Measurements from ENCODE around the gene MAFG.

MAFG gene

GRCh38 chr17:81899514-81900166, 27.9 kb downstream of the MAFG start:
- in situ Hi-C loops (cut with MboI; ENCODE audit: low sequenced_read_pairs) = no loop called here

DNA sequence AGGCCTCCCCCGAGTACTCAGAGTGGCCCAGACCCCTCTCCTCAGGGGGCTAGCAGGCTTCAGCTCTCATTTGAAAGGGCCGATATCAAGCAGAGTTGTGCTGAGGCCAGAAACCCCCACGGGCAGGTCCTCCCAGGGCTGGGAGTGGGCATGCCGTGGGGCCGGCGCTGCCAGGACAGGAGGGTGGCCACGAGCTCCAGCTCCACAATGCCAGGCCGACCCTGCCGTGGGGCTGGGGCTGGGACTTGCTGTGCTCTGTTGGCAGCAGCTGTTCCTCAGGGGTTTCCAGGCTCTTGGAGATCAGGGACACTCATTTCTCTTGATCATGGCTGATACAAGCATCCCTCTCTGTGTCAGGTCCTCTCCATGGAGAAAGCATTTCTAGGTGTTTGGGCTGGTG, 28.6 kb downstream of the MAFG start:
- in situ Hi-C loops (cut with MboI; ENCODE audit: low sequenced_read_pairs) = no loop called here

DNA sequence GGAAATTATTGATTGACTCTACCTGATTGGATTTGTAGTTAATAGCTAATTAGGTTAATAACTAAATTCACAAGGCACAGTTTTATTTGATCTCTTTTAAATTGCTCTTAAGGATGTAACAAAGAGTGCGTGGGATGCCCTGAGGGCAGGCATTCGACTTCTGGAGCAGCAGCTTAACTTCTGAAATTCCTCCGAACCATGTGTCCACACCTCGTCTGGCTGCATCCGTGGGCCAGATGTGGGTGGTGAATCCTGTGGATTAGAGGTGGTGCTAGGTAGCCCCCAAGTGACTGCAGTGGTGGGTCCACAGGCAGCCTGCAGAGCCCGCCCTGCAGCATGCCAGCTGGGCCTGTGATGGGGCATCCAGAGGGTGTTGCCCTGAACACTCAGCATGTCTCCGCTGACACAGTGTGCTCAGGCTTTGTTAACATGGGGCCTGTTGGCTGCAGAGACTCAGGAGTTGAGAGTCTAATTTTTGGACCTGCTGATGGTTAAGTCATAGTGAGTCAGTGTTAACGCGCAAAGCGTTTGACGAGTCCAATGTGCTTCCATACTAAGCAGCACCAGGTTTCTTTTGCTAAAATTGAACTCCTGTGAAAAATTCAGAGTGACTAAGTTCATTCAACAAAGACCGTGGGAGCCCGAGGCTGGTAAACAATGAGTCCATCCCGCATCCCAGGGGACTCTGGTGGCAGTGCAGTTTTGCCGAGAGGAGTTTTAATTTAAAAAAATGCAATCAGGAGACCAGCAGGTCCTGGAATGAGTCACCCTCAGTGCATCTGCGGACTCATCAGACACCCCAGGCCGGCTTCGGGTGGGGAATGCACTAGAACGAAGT, 29.3 kb downstream of the MAFG start:
- in situ Hi-C loops (cut with MboI; ENCODE audit: low sequenced_read_pairs) = no loop called here

GRCh38 chr17:81895400-81895799, 32.1 kb downstream of the MAFG start:
- in situ Hi-C loops (cut with MboI; ENCODE audit: low sequenced_read_pairs) = no loop called here

DNA sequence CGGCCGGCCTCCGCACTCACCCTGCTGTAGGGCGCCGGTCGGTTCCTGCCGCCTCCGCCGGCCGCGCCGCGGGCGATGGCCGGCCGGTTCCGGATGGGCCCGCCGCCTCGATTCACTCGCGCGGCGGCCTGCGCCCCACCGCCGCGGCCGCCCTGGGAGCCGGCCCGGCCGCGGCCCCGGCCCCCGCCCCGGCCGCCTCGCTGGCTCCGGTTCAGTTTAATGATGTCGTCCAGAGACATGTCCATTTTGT, 36.3 kb downstream of the MAFG start:
- in situ Hi-C loops (cut with MboI; ENCODE audit: low sequenced_read_pairs) = no loop called here

- in situ Hi-C loops (cut with MboI; ENCODE audit: low sequenced_read_pairs) = no loop called here
Measured at GRCh38 chr17:81890447-81891302, 36.9 kb downstream of the MAFG start.

DNA sequence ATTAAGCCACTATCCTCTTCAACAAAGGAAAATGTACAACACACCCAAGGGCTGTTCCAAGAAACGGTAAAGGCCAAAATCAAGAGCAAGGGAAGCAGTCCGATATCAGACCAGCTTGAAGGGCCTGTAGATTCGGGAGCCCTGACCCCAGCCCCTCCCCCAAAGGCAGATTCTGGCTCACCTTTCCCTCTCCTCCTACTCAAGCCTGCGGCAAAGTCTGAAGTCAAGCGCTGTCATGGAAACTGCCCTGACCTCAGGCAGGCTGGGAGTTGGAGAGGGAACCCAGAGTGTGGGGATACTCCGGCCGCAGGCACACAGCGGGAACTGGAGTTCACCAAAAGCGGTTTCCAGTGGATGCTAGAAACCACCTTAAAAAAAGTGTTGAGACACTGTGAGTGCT, 37.9 kb downstream of the MAFG start:
- in situ Hi-C loops (cut with MboI; ENCODE audit: low sequenced_read_pairs) = no loop called here

DNA sequence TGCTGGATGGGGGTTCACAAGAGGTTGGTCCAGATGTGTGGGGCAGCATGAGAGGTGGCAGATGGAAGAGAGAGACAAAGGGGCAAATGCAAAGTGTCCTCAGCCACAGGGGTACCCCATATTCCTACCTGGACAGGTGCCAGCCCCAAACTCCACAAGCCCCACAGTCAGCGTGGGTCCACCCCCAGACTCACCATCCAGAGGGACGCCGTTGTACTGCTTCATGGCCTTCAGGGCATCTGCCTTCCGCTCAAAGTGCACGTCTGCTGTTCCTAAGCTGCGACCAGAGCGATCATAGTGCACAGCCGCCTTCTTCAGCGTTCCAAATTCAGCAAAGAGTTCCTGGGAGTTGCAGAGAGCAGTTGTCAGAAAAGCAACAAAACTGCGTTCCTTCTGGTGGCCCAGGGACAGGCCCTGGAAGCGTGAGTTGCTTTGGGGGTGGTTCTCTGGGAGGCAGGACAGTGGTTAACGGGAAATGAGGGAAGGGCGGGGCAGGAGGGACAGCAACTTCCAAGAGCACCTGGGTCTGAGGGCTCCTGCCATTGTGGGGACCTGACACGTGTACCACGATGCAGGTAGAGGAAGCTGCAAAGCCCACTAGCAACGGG, 38.4 kb downstream of the MAFG start:
- in situ Hi-C loops (cut with MboI; ENCODE audit: low sequenced_read_pairs) = no loop called here

DNA sequence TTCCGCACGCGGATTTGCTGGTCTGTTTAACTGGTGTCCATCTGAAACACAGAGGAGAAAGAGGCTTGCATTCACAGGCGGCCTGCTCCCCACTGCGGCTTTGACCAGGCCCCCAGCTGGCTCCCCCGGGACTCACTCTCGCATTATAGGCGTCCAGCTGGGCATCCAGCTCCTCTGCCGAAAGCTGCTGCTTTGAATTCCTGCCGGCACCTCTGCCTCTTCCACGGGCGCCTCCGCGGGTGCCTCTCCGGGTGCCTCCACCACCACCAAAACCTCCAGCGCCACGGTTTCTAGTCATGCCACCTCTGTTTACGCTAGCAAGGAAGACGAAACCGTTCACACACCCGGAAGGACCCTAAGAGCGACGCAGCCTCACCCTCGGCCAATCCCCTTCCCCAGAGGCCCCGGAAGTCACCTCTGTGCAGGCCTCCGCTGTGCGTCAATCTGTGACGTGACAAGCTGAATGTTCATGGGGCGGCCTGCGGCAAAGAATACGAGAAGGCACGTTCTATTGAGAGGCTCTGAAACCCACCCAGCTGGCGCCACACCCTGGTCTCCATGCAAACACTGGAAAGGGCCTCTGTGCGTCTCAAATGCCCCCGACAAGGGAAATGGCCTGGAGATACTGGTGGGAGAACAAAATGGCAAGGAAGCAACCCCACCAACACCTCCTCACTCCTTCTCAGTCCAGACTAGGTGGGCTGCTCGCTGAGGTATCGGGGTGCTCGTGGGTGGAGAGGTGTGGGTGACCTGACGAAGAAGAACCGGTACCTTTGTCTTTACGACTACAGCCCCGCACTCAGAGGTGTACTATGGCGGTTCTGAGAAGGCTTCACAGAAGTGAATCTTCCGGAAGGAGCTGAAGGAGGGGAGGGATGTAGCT, 39.2 kb downstream of the MAFG start:
- in situ Hi-C loops (cut with MboI; ENCODE audit: low sequenced_read_pairs) = no loop called here

- in situ Hi-C loops (cut with MboI; ENCODE audit: low sequenced_read_pairs) = no loop called here
Measured at GRCh38 chr17:81885869-81886548, 41.5 kb downstream of the MAFG start.

DNA sequence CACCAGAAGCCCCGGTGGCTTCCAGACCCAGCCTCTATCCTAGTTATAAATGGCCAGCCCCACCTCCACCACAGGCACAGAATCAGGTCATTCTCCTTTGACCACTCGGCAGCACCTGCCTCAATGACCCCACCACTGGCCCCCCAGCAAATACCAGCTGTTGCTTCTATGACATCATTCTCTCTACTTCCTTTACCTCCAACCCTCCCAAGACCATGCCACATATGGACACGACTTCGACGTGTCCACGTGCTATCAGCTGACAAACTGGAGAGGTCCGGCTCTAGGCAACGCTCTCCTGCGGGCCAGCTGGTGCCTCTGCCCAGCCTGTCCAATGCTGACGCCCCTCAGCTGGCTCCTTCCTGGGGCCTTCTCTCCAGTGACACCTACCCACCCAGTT, 42.1 kb downstream of the MAFG start:
- in situ Hi-C loops (cut with MboI; ENCODE audit: low sequenced_read_pairs) = no loop called here

GRCh38 chr17:81884968-81885367, 42.6 kb downstream of the MAFG start:
- in situ Hi-C loops (cut with MboI; ENCODE audit: low sequenced_read_pairs) = no loop called here

GRCh38 chr17:81884520-81884919, 43.0 kb downstream of the MAFG start:
- in situ Hi-C loops (cut with MboI; ENCODE audit: low sequenced_read_pairs) = no loop called here

DNA sequence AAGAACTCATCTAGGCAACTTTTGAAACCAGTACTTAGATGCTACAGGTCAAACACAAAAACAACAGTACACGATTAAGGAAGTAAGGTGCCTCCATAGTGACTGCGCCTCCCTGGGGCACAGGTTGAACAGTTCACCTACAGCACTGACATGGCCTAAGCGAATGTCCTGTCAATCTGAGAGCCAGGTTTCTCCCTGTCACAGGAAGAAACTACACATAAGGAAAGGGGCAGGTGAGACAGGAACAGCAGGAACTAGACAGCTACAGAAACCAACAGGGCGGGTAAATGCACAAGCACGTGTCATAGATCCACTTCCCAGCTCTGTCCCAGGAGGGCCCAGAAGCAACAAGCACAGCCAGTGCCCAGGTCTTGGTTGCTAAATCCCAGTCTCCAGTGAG, 48.4 kb downstream of the MAFG start:
- in situ Hi-C loops (cut with MboI; ENCODE audit: low sequenced_read_pairs) = no loop called here

GRCh38 chr17:81878294-81878693, 49.2 kb downstream of the MAFG start:
- in situ Hi-C loops (cut with MboI; ENCODE audit: low sequenced_read_pairs) = no loop called here

DNA sequence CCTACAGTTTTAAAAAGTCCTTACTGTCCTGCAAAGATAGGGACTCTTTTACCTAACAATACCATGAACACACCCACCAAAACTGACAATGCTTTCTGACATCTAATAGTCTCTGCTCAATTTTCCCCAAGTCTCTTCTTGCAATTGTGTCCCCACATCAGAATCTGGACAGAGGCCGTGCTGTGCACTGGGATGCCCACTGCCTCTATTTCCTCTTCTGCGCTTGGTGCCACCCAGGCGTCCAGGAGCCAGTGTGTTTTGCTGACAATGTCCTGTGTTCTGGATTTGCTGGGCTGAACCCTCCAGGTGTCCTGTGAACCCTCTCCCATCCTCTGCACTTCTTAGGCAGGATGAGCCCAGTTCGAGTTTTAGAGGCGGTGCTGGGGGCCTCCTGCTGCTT, 50.0 kb downstream of the MAFG start:
- in situ Hi-C loops (cut with MboI; ENCODE audit: low sequenced_read_pairs) = no loop called here

DNA sequence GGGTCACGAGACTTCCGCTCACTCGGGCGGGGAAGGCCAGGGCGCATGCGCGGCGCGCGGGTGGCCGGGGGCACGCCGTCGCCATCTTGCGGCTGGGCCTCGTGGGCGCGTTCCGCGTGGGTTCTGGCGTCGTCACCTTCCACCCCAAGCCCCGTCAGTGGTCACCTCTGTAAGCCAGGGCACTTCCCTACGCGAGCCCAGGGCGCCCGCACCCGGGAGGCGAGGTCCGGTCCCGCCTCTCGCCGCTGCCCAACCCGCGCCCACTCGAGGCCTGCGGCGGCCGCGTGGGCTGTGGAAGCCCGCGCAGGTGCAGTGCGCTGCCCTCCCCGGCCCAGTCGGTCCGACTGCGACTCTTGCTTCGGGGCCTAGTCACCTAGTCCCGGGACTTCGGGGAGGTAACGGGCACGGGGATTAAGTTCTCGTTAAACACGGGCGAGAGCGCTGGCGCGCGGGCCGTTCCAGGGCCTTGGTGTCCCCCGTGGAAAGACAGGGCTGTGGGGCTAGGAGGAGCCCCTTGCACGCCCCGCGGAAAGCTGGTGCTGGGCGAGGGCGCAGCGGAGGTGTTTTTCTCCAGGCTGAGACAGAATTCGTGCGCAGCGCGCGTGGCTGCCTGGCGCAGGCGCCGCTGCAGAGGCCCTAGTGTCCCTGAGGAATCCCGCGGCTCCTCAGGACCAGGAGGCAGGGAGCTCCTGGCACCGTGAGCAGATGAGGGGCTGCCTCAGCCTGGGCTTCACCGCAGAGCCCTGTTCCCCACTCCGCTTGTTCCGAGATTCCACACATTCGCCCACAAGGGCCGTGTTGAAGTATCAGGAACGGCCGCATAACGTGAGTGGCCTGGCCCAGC, 55.9 kb downstream of the MAFG start:
- in situ Hi-C loops (cut with MboI; ENCODE audit: low sequenced_read_pairs) = no loop called here

DNA sequence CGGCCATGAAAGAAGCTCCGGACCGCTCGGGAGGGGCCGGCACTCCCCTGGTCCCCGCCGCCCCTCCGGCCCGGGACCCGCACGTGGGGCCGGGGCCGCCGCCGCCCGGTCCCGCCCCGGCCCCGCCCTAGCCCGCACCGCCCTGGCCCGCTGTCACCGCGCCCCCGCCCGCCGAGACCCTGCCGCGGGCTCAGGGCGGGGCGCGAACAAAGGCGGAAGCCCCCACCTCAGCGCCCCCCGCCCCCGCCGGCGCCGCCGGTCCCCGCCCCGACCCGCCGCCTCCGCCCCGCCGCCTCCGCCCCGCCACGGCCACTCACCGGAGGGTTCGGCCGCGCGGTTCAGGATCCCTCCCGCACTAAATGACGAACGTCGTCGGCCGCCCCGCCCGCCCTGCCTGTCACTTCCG, 56.6 kb downstream of the MAFG start, which contains the start of gene ARHGDIA:
TSS of gene ARHGDIA (minus strand) at position 357 of the 406 bp plus-strand sequence. CDS start 1,407 bp downstream, outside the sequence.
- in situ Hi-C loops (cut with MboI; ENCODE audit: low sequenced_read_pairs) = no loop called here

Data from HL-60/S4 treated with retinoic acid at 250 ng/mL for 4 days and 3 days (cell line).